Measurements from ENCODE around the gene UNC13B.
A peak's percentile ranks its signal among the peaks of the same experiment; 100 is the strongest.

The UNC13B gene

GRCh38 chr9:35374910-35375309, 213.1 kb downstream of the UNC13B start:
- H4K5ac ChIP-seq (ENCODE audit: low read length): no peak overlapping the region
- H3K27ac ChIP-seq (ENCODE audit: low read depth, low read length): no peak overlapping the region
- no peaks in the 10 kb centered on the region for H3K4me1 ChIP-seq (ENCODE audit: control insufficient read depth, low read depth, low read length)
- no peak for DNase-seq
- no peak overlapping the region for H2BK15ac ChIP-seq (replicated peaks; ENCODE audit: low read depth)
- no peaks in the 10 kb centered on the region for H3K27me3 ChIP-seq (ENCODE audit: insufficient read depth, low read length, poor library complexity)
- no peaks in the 10 kb centered on the region for H3K36me3 ChIP-seq (ENCODE audit: control insufficient read depth, insufficient read depth, low read length)
- H3K18ac ChIP-seq (ENCODE audit: low read length): no peak overlapping the region
- H2BK5ac ChIP-seq (ENCODE audit: low read length): no peak overlapping the region
- H3K4me3 ChIP-seq (ENCODE audit: low read length): no peak overlapping the region
- no peak overlapping the region for H3K56ac ChIP-seq (ENCODE audit: low read length)
- no peaks in the 10 kb centered on the region for H3K79me1 ChIP-seq (ENCODE audit: low read length)
- no peaks in the 10 kb centered on the region for H3K79me2 ChIP-seq (ENCODE audit: control insufficient read depth, insufficient read depth, low read length)
- no peak overlapping the region for H3K4ac ChIP-seq (ENCODE audit: low read depth, low read length)
- no peak overlapping the region for H3K9ac ChIP-seq (ENCODE audit: low read length)
- no peak overlapping the region for H3K23ac ChIP-seq (ENCODE audit: low read length)
- H3K4me2 ChIP-seq (ENCODE audit: low read length): no peak overlapping the region
- no peak overlapping the region for H2BK120ac ChIP-seq (ENCODE audit: low read depth, low read length)
- no peak overlapping the region for H2AK5ac ChIP-seq (ENCODE audit: low read length)
- no peak overlapping the region for H4K8ac ChIP-seq (ENCODE audit: low read depth, low read length)
- WGBS (ENCODE audit: extremely low coverage, insufficient coverage, low lambda C conversion rate): no CpG with 5 or more reads among the region's 5 CpGs

GRCh38 chr9:35380039-35380438, 218.2 kb downstream of the UNC13B start:
- Histone ChIP-seq H3K4me3 (ENCODE audit: low read length) (no peak overlapping the region), H3K79me1 (ENCODE audit: low read length) (no peaks in the 10 kb centered on the region), H3K79me2 (ENCODE audit: control insufficient read depth, insufficient read depth, low read length) (no peaks in the 10 kb centered on the region), H3K23ac (ENCODE audit: low read length) (no peak overlapping the region), H3K9ac (ENCODE audit: low read length) (no peak overlapping the region), H3K4me2 (ENCODE audit: low read length) (no peak overlapping the region), H3K36me3 (ENCODE audit: control insufficient read depth, insufficient read depth, low read length) (no peaks in the 10 kb centered on the region), H2BK15ac (replicated peaks; ENCODE audit: low read depth) (no peak overlapping the region), H3K18ac (ENCODE audit: low read length) (no peak overlapping the region), H4K8ac (ENCODE audit: low read depth, low read length) (no peak overlapping the region), H2BK5ac (ENCODE audit: low read length) (no peak overlapping the region), H2AK5ac (ENCODE audit: low read length) (no peak overlapping the region), H2BK120ac (ENCODE audit: low read depth, low read length) (no peak overlapping the region), H4K5ac (ENCODE audit: low read length) (no peak overlapping the region), H3K27ac (ENCODE audit: low read depth, low read length) (no peak overlapping the region), H3K4me1 (ENCODE audit: control insufficient read depth, low read depth, low read length) (no peaks in the 10 kb centered on the region), H3K4ac (ENCODE audit: low read depth, low read length) (no peak overlapping the region), H3K56ac (ENCODE audit: low read length) (no peak overlapping the region), H3K27me3 (ENCODE audit: insufficient read depth, low read length, poor library complexity) (no peaks in the 10 kb centered on the region)
- WGBS (ENCODE audit: extremely low coverage, insufficient coverage, low lambda C conversion rate): no CpG with 5 or more reads among the region's 4 CpGs
- DNase-seq: no peak

GRCh38 chr9:35380619-35381018, 218.8 kb downstream of the UNC13B start:
- Histone ChIP-seq H3K9ac (ENCODE audit: low read length) (no peak overlapping the region), H2BK15ac (replicated peaks; ENCODE audit: low read depth) (no peak overlapping the region), H3K27ac (ENCODE audit: low read depth, low read length) (no peak overlapping the region), H3K79me1 (ENCODE audit: low read length) (no peaks in the 10 kb centered on the region), H3K56ac (ENCODE audit: low read length) (no peak overlapping the region), H3K4me2 (ENCODE audit: low read length) (no peak overlapping the region), H3K4ac (ENCODE audit: low read depth, low read length) (no peak overlapping the region), H3K4me3 (ENCODE audit: low read length) (no peak overlapping the region), H3K18ac (ENCODE audit: low read length) (no peak overlapping the region), H3K36me3 (ENCODE audit: control insufficient read depth, insufficient read depth, low read length) (no peaks in the 10 kb centered on the region), H3K79me2 (ENCODE audit: control insufficient read depth, insufficient read depth, low read length) (no peaks in the 10 kb centered on the region), H3K4me1 (ENCODE audit: control insufficient read depth, low read depth, low read length) (no peaks in the 10 kb centered on the region), H2BK120ac (ENCODE audit: low read depth, low read length) (no peak overlapping the region), H4K5ac (ENCODE audit: low read length) (no peak overlapping the region), H2BK5ac (ENCODE audit: low read length) (no peak overlapping the region), H4K8ac (ENCODE audit: low read depth, low read length) (no peak overlapping the region), H2AK5ac (ENCODE audit: low read length) (no peak overlapping the region), H3K27me3 (ENCODE audit: insufficient read depth, low read length, poor library complexity) (no peaks in the 10 kb centered on the region), H3K23ac (ENCODE audit: low read length) (no peak overlapping the region)
- WGBS (ENCODE audit: extremely low coverage, insufficient coverage, low lambda C conversion rate): no CpG with 5 or more reads among the region's 2 CpGs
- no peak for DNase-seq

GRCh38 chr9:35385042-35385441, 223.2 kb downstream of the UNC13B start:
- Histone ChIP-seq H3K23ac (ENCODE audit: low read length) (no peak overlapping the region), H4K5ac (ENCODE audit: low read length) (no peak overlapping the region), H3K18ac (ENCODE audit: low read length) (no peak overlapping the region), H2BK15ac (replicated peaks; ENCODE audit: low read depth) (no peak overlapping the region), H2BK120ac (ENCODE audit: low read depth, low read length) (no peak overlapping the region), H3K4me2 (ENCODE audit: low read length) (no peak overlapping the region), H3K36me3 (ENCODE audit: control insufficient read depth, insufficient read depth, low read length) (no peaks in the 10 kb centered on the region), H3K56ac (ENCODE audit: low read length) (no peak overlapping the region), H2BK5ac (ENCODE audit: low read length) (no peak overlapping the region), H3K79me1 (ENCODE audit: low read length) (no peaks in the 10 kb centered on the region), H3K4me1 (ENCODE audit: control insufficient read depth, low read depth, low read length) (no peaks in the 10 kb centered on the region), H3K27me3 (ENCODE audit: insufficient read depth, low read length, poor library complexity) (no peaks in the 10 kb centered on the region), H4K8ac (ENCODE audit: low read depth, low read length) (no peak overlapping the region), H2AK5ac (ENCODE audit: low read length) (no peak overlapping the region), H3K4ac (ENCODE audit: low read depth, low read length) (no peak overlapping the region), H3K4me3 (ENCODE audit: low read length) (no peak overlapping the region), H3K79me2 (ENCODE audit: control insufficient read depth, insufficient read depth, low read length) (no peaks in the 10 kb centered on the region), H3K9ac (ENCODE audit: low read length) (no peak overlapping the region), H3K27ac (ENCODE audit: low read depth, low read length) (no peak overlapping the region)
- DNase-seq: peak; percentile 30
- WGBS (ENCODE audit: extremely low coverage, insufficient coverage, low lambda C conversion rate): no CpG with 5 or more reads among the region's 2 CpGs

- Histone ChIP-seq H3K27ac (ENCODE audit: low read depth, low read length) (no peak overlapping the region), H2BK120ac (ENCODE audit: low read depth, low read length) (no peak overlapping the region), H3K23ac (ENCODE audit: low read length) (no peak overlapping the region), H3K36me3 (ENCODE audit: control insufficient read depth, insufficient read depth, low read length) (no peaks in the 10 kb centered on the region), H4K8ac (ENCODE audit: low read depth, low read length) (no peak overlapping the region), H3K4me1 (ENCODE audit: control insufficient read depth, low read depth, low read length) (no peaks in the 10 kb centered on the region), H3K79me1 (ENCODE audit: low read length) (no peaks in the 10 kb centered on the region), H3K18ac (ENCODE audit: low read length) (no peak overlapping the region), H3K4ac (ENCODE audit: low read depth, low read length) (no peak overlapping the region), H2BK15ac (replicated peaks; ENCODE audit: low read depth) (no peak overlapping the region), H2AK5ac (ENCODE audit: low read length) (no peak overlapping the region), H2BK5ac (ENCODE audit: low read length) (no peak overlapping the region), H3K56ac (ENCODE audit: low read length) (no peak overlapping the region), H3K27me3 (ENCODE audit: insufficient read depth, low read length, poor library complexity) (no peaks in the 10 kb centered on the region), H3K4me3 (ENCODE audit: low read length) (no peak overlapping the region), H3K9ac (ENCODE audit: low read length) (no peak overlapping the region), H4K5ac (ENCODE audit: low read length) (no peak overlapping the region), H3K79me2 (ENCODE audit: control insufficient read depth, insufficient read depth, low read length) (no peaks in the 10 kb centered on the region), H3K4me2 (ENCODE audit: low read length) (no peak overlapping the region)
- DNase-seq: no peak
- whole genome bisulfite sequencing (ENCODE audit: extremely low coverage, insufficient coverage, low lambda C conversion rate): no CpG with 5 or more reads among the region's 4 CpGs
Observed at GRCh38 chr9:35395076-35395705, 233.4 kb downstream of the UNC13B start.

GRCh38 chr9:35395706-35396101, 233.9 kb downstream of the UNC13B start:
- DNase-seq: no peak
- WGBS (ENCODE audit: extremely low coverage, insufficient coverage, low lambda C conversion rate): no CpG with 5 or more reads among the region's 1 CpG
- no peak overlapping the region for H3K27ac ChIP-seq (ENCODE audit: low read depth, low read length)
- H3K79me1 ChIP-seq (ENCODE audit: low read length): no peaks in the 10 kb centered on the region
- H4K8ac ChIP-seq (ENCODE audit: low read depth, low read length): no peak overlapping the region
- no peaks in the 10 kb centered on the region for H3K27me3 ChIP-seq (ENCODE audit: insufficient read depth, low read length, poor library complexity)
- no peak overlapping the region for H3K4me3 ChIP-seq (ENCODE audit: low read length)
- H3K4ac ChIP-seq (ENCODE audit: low read depth, low read length): no peak overlapping the region
- no peaks in the 10 kb centered on the region for H3K79me2 ChIP-seq (ENCODE audit: control insufficient read depth, insufficient read depth, low read length)
- H3K4me2 ChIP-seq (ENCODE audit: low read length): no peak overlapping the region
- no peak overlapping the region for H2BK5ac ChIP-seq (ENCODE audit: low read length)
- H2BK120ac ChIP-seq (ENCODE audit: low read depth, low read length): no peak overlapping the region
- no peaks in the 10 kb centered on the region for H3K36me3 ChIP-seq (ENCODE audit: control insufficient read depth, insufficient read depth, low read length)
- H2BK15ac ChIP-seq (replicated peaks; ENCODE audit: low read depth): no peak overlapping the region
- H2AK5ac ChIP-seq (ENCODE audit: low read length): no peak overlapping the region
- no peak overlapping the region for H4K5ac ChIP-seq (ENCODE audit: low read length)
- H3K56ac ChIP-seq (ENCODE audit: low read length): no peak overlapping the region
- H3K9ac ChIP-seq (ENCODE audit: low read length): no peak overlapping the region
- H3K18ac ChIP-seq (ENCODE audit: low read length): no peak overlapping the region
- H3K23ac ChIP-seq (ENCODE audit: low read length): no peak overlapping the region
- no peaks in the 10 kb centered on the region for H3K4me1 ChIP-seq (ENCODE audit: control insufficient read depth, low read depth, low read length)

All from mesendoderm (in vitro differentiated cells).